ENCODE data around the gene MAP4K4.

The MAP4K4 gene

GRCh38 chr2:101697124-101698013 lies at the start of gene MAP4K4:
Gene MAP4K4 (plus strand): TSS chr2:101697707. CDS start chr2:101698081, 374 bp downstream.
- DNase-seq (peak; percentile 55 to 68), ATAC-seq (peak; percentile 65)
- Mint-ChIP-seq H3K9me3 (peaks cover 0 to 4% of the 10 kb centered on the region in 2 donors), H3K27me3 (no peaks in the 10 kb centered on the region), H3K4me1 (peaks cover 18% of the 10 kb centered on the region), H3K27ac (peak within 1 kb of the TSS; percentile 83 to 95), H3K4me3 (peak within 1 kb of the TSS; percentile 85)

GRCh38 chr2:101653469-101653868 lies 44.0 kb upstream of the MAP4K4 start:
- Mint-ChIP-seq H3K27me3 (no peaks in the 10 kb centered on the region), H3K27ac (no peak overlapping the region), H3K4me1 (peaks cover 25% of the 10 kb centered on the region), H3K9me3 (peaks cover 12 to 20% of the 10 kb centered on the region in 2 donors), H3K4me3 (no peak overlapping the region)
- ATAC-seq (no peak), DNase-seq (no peak)

GRCh38 chr2:101655702-101656422 lies 41.6 kb upstream of the MAP4K4 start:
- H3K4me1 Mint-ChIP-seq = peaks cover 21% of the 10 kb centered on the region
- H3K27me3 Mint-ChIP-seq = no peaks in the 10 kb centered on the region
- H3K27ac Mint-ChIP-seq = peak overlapping the region in 1 of 2 donors; percentile 9
- DNase-seq (no peak), ATAC-seq (no peak)
- H3K9me3 Mint-ChIP-seq = peaks cover 12 to 17% of the 10 kb centered on the region in 2 donors
- no peak overlapping the region for H3K4me3 Mint-ChIP-seq

GRCh38 chr2:101657787-101658186 lies 39.7 kb upstream of the MAP4K4 start:
- Mint-ChIP-seq H3K27me3 (no peaks in the 10 kb centered on the region), H3K4me3 (no peak overlapping the region), H3K9me3 (peaks cover 8 to 9% of the 10 kb centered on the region in 2 donors), H3K4me1 (peaks cover 2% of the 10 kb centered on the region), H3K27ac (no peak overlapping the region)
- no peak for ATAC-seq
- DNase-seq = no peak

GRCh38 chr2:101658387-101658786 lies 39.1 kb upstream of the MAP4K4 start:
- H3K4me3 Mint-ChIP-seq = no peak overlapping the region
- H3K27ac Mint-ChIP-seq = no peak overlapping the region
- H3K27me3 Mint-ChIP-seq = no peaks in the 10 kb centered on the region
- no peaks in the 10 kb centered on the region for H3K4me1 Mint-ChIP-seq
- peaks cover 5% of the 10 kb centered on the region in 2 donors for H3K9me3 Mint-ChIP-seq
- DNase-seq (no peak), ATAC-seq (no peak)

DNA sequence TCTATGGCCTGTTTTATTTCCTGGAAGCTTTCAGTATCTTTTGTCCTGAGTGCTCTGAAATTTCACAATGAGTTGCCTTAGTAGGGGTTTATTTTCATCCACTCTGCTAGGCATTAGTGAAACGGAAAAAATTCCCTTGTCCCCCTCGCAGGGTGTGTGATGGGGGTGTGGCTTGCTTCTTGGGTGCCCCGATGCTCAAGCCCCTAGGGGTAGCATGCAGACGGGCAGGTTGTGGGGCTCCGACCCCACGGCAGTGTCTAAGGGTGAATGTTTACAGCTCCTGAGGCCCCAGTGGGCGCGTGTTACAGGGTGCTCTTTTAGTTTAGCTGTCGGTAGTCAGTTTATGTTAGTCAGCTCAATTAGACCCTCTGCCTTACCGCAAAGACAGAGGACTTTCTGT lies 32.2 kb upstream of the MAP4K4 start:
- Mint-ChIP-seq H3K27ac (peak overlapping the region in 1 of 2 donors; percentile 75), H3K9me3 (peaks cover 0 to 3% of the 10 kb centered on the region in 2 donors), H3K4me3 (no peak overlapping the region), H3K4me1 (no peaks in the 10 kb centered on the region), H3K27me3 (no peaks in the 10 kb centered on the region)
- DNase-seq (no peak), ATAC-seq (no peak)

DNA sequence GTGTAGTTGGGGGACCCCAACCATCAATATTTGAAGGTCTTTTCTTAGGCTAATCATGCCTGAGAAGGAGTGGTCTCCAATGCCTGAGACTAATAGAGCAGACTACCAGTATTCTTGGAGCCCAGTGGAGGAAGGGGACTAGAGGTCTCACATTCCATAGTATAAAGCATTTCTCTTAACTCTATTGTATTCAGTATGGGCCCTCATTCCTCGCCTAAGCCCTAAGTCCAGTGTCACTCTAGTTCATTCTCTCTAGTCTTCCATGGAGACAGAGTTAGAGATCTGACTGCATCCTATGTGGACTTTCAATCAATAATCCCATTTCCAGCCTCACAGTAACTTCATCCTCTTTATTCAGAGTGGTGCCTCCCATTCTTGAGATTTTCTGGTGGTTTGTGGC lies 29.7 kb upstream of the MAP4K4 start:
- ATAC-seq (no peak), DNase-seq (no peak)
- Mint-ChIP-seq H3K27ac (no peak overlapping the region), H3K27me3 (no peaks in the 10 kb centered on the region), H3K4me1 (no peaks in the 10 kb centered on the region), H3K4me3 (no peak overlapping the region), H3K9me3 (peaks cover 5 to 7% of the 10 kb centered on the region in 2 donors)

- no peaks in the 10 kb centered on the region for H3K27me3 Mint-ChIP-seq
- DNase-seq (no peak), ATAC-seq (no peak)
- H3K9me3 Mint-ChIP-seq = peaks cover 15 to 16% of the 10 kb centered on the region in 2 donors
- H3K4me3 Mint-ChIP-seq = no peak overlapping the region
- no peak overlapping the region for H3K27ac Mint-ChIP-seq
- peaks cover 15% of the 10 kb centered on the region for H3K4me1 Mint-ChIP-seq
Measured at GRCh38 chr2:101672047-101672446, 25.5 kb upstream of the MAP4K4 start.

DNA sequence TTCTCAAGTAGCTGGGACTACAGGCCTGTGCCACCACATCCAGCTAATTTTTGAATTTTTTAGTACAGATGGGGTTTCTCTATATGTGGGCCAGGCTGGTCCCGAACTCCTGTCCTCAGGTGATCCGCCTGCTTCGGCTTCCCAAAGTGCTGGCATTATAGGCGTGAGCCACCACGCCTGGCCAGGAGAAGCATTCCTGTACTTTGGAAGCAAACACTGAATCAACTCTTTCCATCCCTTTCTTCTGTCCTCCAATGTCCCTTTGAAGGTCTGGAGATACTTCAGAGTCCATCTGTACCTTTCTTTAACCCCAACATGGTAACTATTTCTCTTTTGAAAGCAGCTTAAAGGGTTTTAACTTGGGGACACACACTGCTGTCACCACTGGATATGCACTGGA lies 23.6 kb upstream of the MAP4K4 start:
- H3K4me3 Mint-ChIP-seq = no peak overlapping the region
- ATAC-seq = no peak

DNA sequence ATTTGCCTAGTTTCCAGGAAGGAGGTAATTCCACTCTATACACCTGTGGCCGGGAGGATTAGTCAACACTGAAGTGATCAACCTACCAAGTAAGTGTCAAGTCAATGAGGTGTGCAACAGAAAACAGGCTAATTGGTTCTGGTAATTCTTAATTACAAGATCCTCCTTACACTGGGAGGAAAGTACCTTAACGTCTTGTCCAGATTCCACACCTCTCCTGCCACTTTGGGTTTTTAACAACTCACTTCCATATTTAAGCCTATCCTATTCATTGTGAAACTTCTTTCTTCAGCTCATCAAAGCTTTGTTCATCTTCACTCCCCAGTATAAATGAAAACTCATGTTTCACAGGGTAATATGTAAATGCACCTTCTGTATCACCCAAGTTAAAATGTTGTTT lies 22.0 kb upstream of the MAP4K4 start:
- H3K27ac Mint-ChIP-seq = no peak overlapping the region
- no peaks in the 10 kb centered on the region for H3K27me3 Mint-ChIP-seq
- no peak for DNase-seq
- H3K9me3 Mint-ChIP-seq = peaks cover 10 to 16% of the 10 kb centered on the region in 2 donors
- H3K4me1 Mint-ChIP-seq = peaks cover 15% of the 10 kb centered on the region
- ATAC-seq = peak; percentile 68
- H3K4me3 Mint-ChIP-seq = peak overlapping the region in 1 of 2 donors; percentile 23

More for the DNA sequence above, 23.6 kb upstream of the MAP4K4 start:
- H3K4me1 Mint-ChIP-seq = peaks cover 15% of the 10 kb centered on the region
- no peak overlapping the region for H3K27ac Mint-ChIP-seq
- H3K27me3 Mint-ChIP-seq = no peaks in the 10 kb centered on the region
- H3K9me3 Mint-ChIP-seq = peaks cover 15 to 16% of the 10 kb centered on the region in 2 donors
- no peak for DNase-seq

DNA sequence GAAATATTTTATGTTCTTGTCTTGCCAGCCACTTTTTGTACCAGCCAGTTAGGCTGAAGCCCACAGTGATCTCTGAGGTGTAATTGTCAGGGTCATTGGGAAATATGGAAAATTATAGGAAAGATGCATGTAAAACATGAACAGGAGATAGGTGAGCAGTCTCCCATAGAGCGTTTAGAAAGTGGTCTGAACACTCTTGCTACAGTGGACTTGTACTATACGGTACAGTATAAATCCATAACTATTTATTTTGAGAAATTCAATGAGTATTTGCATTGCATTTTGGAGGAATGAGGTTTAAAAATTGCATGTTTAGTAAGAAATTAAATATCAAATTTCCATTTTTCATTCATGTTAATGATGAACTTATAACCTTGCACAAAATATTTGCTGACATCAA lies 20.8 kb upstream of the MAP4K4 start:
- DNase-seq = no peak
- H3K27ac Mint-ChIP-seq = no peak overlapping the region

DNA sequence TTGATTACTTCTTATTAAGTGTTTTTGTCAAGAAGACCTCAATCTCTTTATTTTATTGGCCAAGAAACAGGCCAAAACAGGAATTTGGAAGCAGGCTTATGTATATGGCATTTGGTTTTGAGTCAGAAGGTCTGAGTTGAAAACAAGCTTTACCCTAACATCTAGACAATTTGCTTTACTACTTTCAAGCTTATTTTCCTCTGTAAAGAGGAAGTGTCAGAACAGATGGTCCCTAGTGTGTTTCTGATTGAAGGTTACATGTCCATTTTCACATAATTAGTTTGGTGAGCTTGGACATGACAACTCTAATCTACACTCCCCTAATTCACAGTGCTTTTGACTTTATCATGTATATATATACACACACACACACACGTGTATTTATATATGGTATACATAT lies 19.8 kb upstream of the MAP4K4 start:
- ATAC-seq = no peak
- peaks cover 15% of the 10 kb centered on the region for H3K4me1 Mint-ChIP-seq
- DNase-seq = no peak
- H3K4me3 Mint-ChIP-seq = no peak overlapping the region
- H3K27me3 Mint-ChIP-seq = no peaks in the 10 kb centered on the region
- no peak overlapping the region for H3K27ac Mint-ChIP-seq
- H3K9me3 Mint-ChIP-seq = peaks cover 8 to 11% of the 10 kb centered on the region in 2 donors

More for the DNA sequence above, 20.8 kb upstream of the MAP4K4 start:
- H3K4me1 Mint-ChIP-seq = peaks cover 15% of the 10 kb centered on the region
- H3K27me3 Mint-ChIP-seq = no peaks in the 10 kb centered on the region
- H3K9me3 Mint-ChIP-seq = peaks cover 8 to 14% of the 10 kb centered on the region in 2 donors
- no peak for ATAC-seq
- H3K4me3 Mint-ChIP-seq = no peak overlapping the region

GRCh38 chr2:101678379-101678778 lies 19.1 kb upstream of the MAP4K4 start:
- H3K27ac Mint-ChIP-seq = no peak overlapping the region
- no peak overlapping the region for H3K4me3 Mint-ChIP-seq
- no peaks in the 10 kb centered on the region for H3K27me3 Mint-ChIP-seq
- peaks cover 8 to 11% of the 10 kb centered on the region in 2 donors for H3K9me3 Mint-ChIP-seq
- ATAC-seq = no peak
- DNase-seq = no peak
- peaks cover 15% of the 10 kb centered on the region for H3K4me1 Mint-ChIP-seq

- no peak for DNase-seq
- Mint-ChIP-seq H3K4me1 (peaks cover 15% of the 10 kb centered on the region), H3K4me3 (no peak overlapping the region), H3K27me3 (no peaks in the 10 kb centered on the region), H3K9me3 (peaks cover 5 to 9% of the 10 kb centered on the region in 2 donors), H3K27ac (peak overlapping the region in 1 of 2 donors; percentile 34)
- ATAC-seq = no peak
Measured at GRCh38 chr2:101679037-101679726, 18.3 kb upstream of the MAP4K4 start.

- DNase-seq = no peak
- H3K4me1 Mint-ChIP-seq = peaks cover 15% of the 10 kb centered on the region
- no peak overlapping the region for H3K4me3 Mint-ChIP-seq
- peak overlapping the region in 1 of 2 donors; percentile 34 for H3K27ac Mint-ChIP-seq
- peaks cover 0 to 5% of the 10 kb centered on the region in 2 donors for H3K9me3 Mint-ChIP-seq
- H3K27me3 Mint-ChIP-seq = no peaks in the 10 kb centered on the region
- ATAC-seq = no peak
Measured at GRCh38 chr2:101679801-101680487, 17.6 kb upstream of the MAP4K4 start.

Data from stimulated activated naive CD8-positive, alpha-beta T cell treated with anti-CD3 and anti-CD28 coated beads, Interleukin-15, amount 100 ng/mL, for 72 hours (primary cell).